GM12873 (cell line): Measurements from ENCODE around the gene PDLIM7.

Source experiments
- CTCF ChIP-seq: IDR thresholded peaks from 2 replicates; pipeline ENCODE4 v1.5.1; 2012; ENCODE audit warnings: low read depth, mild to moderate bottlenecking, moderate library complexity, low read length, control low read depth; ENCODE audit not compliant: insufficient read depth; ENCODE audit errors: missing control alignments

PDLIM7 gene

GRCh38 chr5:177468329-177468684 lies 29.1 kb downstream of the PDLIM7 start:
- no peak for TF ChIP-seq CTCF

- no peak for TF ChIP-seq CTCF
These were observed 30.0 kb downstream of the PDLIM7 start for GRCh38 chr5:177467436-177467835.

- no peak for TF ChIP-seq CTCF
These were observed 30.5 kb downstream of the PDLIM7 start for GRCh38 chr5:177466861-177467260.

- no peak for TF ChIP-seq CTCF
These were observed 32.4 kb downstream of the PDLIM7 start for GRCh38 chr5:177465044-177465443.

GRCh38 chr5:177462021-177462670 lies 35.3 kb downstream of the PDLIM7 start:
- TF ChIP-seq CTCF, result no peak

- no peak for TF ChIP-seq CTCF
These were observed 37.4 kb downstream of the PDLIM7 start for GRCh38 chr5:177459819-177460628.

- TF ChIP-seq CTCF, result no peak
These were observed 38.0 kb downstream of the PDLIM7 start for GRCh38 chr5:177459357-177459756.
